Cardiac muscle cell (in vitro differentiated cells and primary cell): ENCODE results near the gene SPINT2. TPM values are rescaled to one million over a fixed set of nuclear protein-coding genes. Genes with fewer than 3 reads are reported as not detected.

Experiments
- DNase-seq, 2 donors: peaks; one replicate each; pipeline versions ENCODE4 v3.0.0 to v3.0.0-alpha.2; 2010 to 2017; ENCODE audit warnings: low read depth in 1 of 2, low spot score in 1 of 2
- H3K27ac ChIP-seq: fragments of 200-600 bp; sonication (generic); 2 replicates; pipeline ENCODE4 v1.5.1; 2016
- H3K27me3 ChIP-seq: fragments of 200-600 bp; sonication (generic); 2 replicates; pipeline ENCODE4 v1.6.0; 2016; ENCODE audit warnings: control low read depth
- H3K36me3 ChIP-seq: fragments of 200-600 bp; sonication (generic); 2 replicates; pipeline ENCODE4 v1.5.1; 2016; ENCODE audit warnings: control low read depth
- H3K4me1 ChIP-seq: fragments of 200-600 bp; sonication (generic); 2 replicates; pipeline ENCODE4 v1.8.1; 2017; ENCODE audit warnings: low read depth, mild to moderate bottlenecking, mixed run types
- H3K4me3 ChIP-seq: fragments of 200-600 bp; sonication (generic); 2 replicates; pipeline ENCODE4 v1.5.1; 2016; ENCODE audit warnings: mild to moderate bottlenecking
- H3K9me3 ChIP-seq: fragments of 200-600 bp; sonication (generic); 2 replicates; pipeline ENCODE4 v1.5.1; 2017; ENCODE audit warnings: low read depth, mild to moderate bottlenecking, control low read depth
- CTCF ChIP-seq: IDR thresholded peaks from 2 replicates; pipeline ENCODE4 v1.5.1; 2012; ENCODE audit warnings: low read depth, mild to moderate bottlenecking, low read length
- polyA plus RNA-seq: library from polyadenylated mRNA; unstranded; fragments of >200 nt; fragmentation: Nextera tagmentation; extraction: Ambion mirVana; gene quantifications from 2 replicates; pipeline ENCODE4 v1.2.1, GENCODE V29; 2016
- total RNA-seq: library from RNA; depleted of rRNA; stranded (reverse); fragments of >200 nt; gene quantifications from 2 replicates; pipeline ENCODE4 v1.2.3, GENCODE V29; 2016

SPINT2 gene
- total and polyA plus RNA-seq, 2 experiments from 2014 or later = 420 to 455 TPM

DNA sequence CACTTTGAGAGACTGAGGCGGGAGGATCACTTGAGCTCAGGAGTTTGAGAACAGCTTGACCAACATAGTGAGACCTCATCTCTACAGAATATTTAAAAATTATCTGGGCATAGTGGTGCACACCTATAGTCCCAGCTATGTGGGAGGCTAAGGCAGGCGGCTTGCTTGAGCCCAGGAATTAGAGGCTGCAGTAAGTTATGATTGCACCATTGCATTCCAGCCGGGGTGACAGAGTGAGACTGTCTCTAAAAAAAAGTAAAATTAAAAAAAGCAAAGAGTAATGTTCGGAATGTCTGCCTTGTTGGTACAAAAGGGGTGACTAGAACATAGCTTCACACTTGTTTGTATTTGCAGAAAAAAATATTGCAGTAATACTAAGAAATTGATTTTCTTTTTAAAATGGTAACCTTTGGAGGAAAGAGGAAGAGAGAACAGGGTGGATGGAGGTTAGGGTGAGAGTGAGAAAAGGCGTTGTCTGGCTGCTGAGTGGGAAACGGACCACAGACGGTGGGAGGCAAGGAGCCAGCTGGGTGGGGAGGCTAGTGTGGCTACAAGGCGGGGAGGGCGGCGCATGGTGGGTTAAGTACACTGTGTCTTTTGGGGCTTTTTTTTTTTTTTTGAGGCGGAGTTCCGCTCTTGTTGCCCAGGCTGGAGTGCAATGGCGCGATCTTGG, 18.4 kb upstream of the SPINT2 start:
- H3K4me1 ChIP-seq = peaks cover 3% of the 10 kb centered on the region
- H3K27ac ChIP-seq = no peak overlapping the region

DNA sequence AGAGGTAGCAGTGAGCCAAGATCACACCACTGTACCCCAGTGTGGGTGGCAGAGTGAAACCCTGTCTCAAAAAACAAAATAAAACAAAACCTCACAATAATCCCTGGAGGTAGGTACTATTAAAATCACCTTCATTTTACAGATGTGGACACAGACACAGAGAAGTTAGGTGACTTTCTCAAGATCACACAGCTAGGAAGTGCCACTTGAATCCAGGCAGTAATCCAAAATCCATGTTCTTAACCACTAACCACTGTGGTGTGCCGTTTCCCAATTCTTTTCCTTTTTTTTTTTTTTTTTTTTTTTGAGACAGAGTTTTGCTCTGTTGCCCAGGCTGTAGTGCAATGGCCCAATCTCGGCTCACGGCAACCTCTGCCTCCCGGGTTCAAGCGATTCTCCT, 17.2 kb upstream of the SPINT2 start:
- Histone ChIP-seq H3K4me1 (peaks cover 14% of the 10 kb centered on the region), H3K9me3 (no peaks in the 10 kb centered on the region), H3K4me3 (no peak overlapping the region), H3K27ac (no peak overlapping the region), H3K27me3 (no peaks in the 10 kb centered on the region), H3K36me3 (no peaks in the 10 kb centered on the region)
- peak in 1 of 2 donors; percentile 58 for DNase-seq
- TF ChIP-seq CTCF = no peak

More for the DNA sequence above, 18.4 kb upstream of the SPINT2 start:
- Histone ChIP-seq H3K36me3 (no peaks in the 10 kb centered on the region), H3K4me3 (no peak overlapping the region), H3K9me3 (no peaks in the 10 kb centered on the region), H3K27me3 (no peaks in the 10 kb centered on the region)
- peak in 1 of 2 donors; percentile 59 for DNase-seq
- TF ChIP-seq CTCF = no peak

DNA sequence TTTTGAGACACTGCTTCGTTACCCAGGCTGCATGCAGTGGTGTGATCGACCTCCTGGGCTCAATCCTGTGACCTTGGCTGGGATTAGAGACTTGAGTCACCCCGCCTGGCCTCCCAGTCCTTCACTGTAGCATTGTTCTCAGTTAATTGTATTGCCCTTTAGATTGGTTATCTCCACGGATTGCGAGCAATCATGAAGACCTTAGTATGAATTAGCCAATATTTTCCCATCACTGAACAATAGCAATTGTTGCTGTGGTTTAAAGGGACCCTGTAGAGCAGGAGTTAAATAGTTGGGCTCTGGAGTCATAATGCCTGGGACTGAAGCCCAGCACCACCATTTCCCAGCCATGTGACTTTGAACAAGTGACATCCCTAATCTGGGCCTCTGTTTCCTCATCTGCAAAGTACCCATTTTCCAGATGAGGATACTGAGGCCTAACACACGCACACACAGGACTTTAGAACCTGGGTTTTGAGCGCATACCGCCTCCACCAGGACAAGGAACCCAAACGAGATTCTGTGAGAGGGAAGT, 16.6 kb upstream of the SPINT2 start:
- Histone ChIP-seq H3K36me3 (no peaks in the 10 kb centered on the region), H3K4me3 (no peak overlapping the region), H3K27ac (no peak overlapping the region), H3K9me3 (no peaks in the 10 kb centered on the region), H3K27me3 (no peaks in the 10 kb centered on the region), H3K4me1 (peaks cover 18% of the 10 kb centered on the region)
- peak in 1 of 2 donors; percentile 61 for DNase-seq
- no peak for TF ChIP-seq CTCF

DNA sequence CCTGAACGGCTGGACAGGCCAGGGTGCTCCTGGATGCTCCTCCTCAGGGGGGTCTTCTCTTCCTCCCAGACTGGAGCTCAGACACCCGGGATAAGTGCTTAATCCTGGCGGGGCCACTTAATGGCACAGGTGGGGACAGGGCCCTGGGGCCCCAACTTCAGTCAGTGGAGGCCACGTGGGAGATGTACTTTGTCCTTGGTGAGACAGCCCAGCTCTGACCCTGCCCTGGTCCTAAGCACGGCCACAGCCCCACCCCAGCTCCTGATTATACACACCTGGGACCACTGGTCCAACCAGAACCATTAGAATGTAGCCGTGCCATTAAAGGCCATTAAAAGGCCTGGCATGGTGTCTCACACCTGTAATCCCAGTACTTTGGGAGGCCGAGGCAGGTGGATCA, 16.0 kb upstream of the SPINT2 start:
- Histone ChIP-seq H3K4me3 (no peak overlapping the region), H3K4me1 (peaks cover 24% of the 10 kb centered on the region), H3K27me3 (no peaks in the 10 kb centered on the region), H3K9me3 (no peaks in the 10 kb centered on the region), H3K36me3 (no peaks in the 10 kb centered on the region), H3K27ac (no peak overlapping the region)
- TF ChIP-seq CTCF = no peak
- no peak for DNase-seq

DNA sequence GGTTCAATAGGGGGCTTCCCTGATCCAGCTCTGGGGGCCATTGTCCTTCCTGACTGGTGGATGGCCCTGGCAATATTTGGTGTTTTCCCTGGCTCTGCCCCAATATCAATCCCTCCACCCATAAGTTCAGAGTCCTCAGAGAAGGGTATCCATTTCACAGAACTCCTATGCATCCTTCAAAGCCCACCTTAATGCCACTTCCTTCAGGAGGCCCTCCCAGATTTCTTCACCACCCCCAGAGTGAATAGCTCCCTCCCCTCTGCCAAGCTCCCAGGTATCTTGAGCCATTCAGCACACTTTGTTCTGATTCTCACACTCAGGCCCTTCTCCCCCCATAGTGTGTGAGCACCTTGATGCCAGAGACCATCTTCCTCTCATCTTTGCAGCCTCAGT, 13.9 kb upstream of the SPINT2 start:
- peaks cover 24% of the 10 kb centered on the region for H3K4me1 ChIP-seq
- no peak overlapping the region for H3K4me3 ChIP-seq
- TF ChIP-seq CTCF = no peak
- DNase-seq = no peak
- no peak overlapping the region for H3K27ac ChIP-seq
- no peaks in the 10 kb centered on the region for H3K9me3 ChIP-seq
- H3K36me3 ChIP-seq = no peaks in the 10 kb centered on the region
- no peaks in the 10 kb centered on the region for H3K27me3 ChIP-seq
